CD4-positive, alpha-beta T cell treated with Interleukin-6 for 4 hours (primary cell): ENCODE results near the gene CCNG2.

ENCODE experiments used
- DNase-seq: peaks from one replicate; pipeline ENCODE4 v3.0.0-alpha.2; 2020; ENCODE audit warnings: mixed read lengths

The CCNG2 gene

DNA sequence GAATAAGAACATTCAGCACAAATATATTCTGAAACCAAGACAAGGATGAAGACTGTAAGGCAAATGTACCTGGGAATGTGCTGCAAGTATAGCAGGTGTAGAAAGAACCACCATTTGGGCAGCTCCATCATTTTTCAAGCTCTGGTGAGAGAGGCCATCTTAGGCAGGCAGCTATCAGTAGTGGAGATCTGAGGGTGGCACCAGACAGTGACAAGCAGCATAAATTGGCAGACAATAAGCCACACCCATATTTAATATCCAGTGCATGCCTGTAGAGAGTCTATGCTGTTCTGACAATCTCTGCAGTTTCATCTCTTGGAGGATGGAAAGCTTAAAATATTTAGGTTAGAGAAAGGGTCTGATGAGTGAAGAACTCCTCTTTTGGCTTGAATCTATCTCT, 22.5 kb downstream of the CCNG2 start:
- DNase-seq: no peak

DNA sequence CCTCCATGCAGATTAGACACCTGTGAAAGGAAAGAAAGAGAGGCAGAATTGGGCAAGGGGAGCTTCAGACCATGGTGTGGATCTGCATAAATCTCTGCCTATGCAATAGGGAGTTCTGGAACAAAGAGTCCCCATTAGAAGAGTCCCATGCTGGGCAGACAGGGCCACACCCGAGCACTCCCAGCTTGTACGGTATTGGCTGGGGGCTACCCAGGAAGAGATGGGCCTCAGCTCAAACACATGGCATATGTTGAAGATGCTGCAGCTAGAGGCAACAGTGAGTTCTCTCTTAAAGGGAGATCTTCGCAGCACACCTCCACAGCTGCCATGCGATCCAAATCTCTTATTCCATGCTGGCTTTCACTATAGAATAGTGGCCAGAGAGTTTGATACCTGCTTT, 24.7 kb downstream of the CCNG2 start:
- DNase-seq: no peak

DNA sequence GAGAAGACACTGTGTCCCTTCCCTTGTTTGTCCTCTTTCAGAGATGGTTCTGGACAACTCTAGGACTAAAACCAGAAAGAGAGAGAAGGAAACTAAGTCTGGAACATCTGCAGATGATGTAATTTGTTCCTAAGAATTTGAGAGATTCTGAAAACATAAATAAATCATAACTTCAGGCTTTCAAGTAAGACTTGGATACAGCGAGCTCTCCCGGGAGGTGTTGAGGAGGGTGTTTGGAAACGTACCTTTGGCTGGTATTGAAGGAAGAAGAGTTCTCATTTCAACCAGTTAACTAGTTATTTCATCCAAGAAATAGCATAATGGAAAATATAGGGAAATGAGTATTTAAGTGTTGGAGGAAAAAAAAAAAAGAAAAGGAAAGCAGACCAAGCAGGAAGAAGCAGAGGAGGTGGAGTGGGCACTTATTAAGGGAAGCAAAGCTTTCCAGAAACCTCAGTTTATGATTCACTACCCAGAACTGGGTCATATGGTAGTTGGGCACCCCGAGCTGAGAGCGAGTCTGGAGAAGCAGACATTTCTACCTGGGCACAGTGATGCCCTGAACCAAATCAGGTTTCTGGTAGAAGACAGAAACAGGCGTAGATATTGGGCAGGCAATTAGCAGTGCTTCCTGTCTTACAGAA, 26.9 kb downstream of the CCNG2 start:
- DNase-seq: no peak

DNA sequence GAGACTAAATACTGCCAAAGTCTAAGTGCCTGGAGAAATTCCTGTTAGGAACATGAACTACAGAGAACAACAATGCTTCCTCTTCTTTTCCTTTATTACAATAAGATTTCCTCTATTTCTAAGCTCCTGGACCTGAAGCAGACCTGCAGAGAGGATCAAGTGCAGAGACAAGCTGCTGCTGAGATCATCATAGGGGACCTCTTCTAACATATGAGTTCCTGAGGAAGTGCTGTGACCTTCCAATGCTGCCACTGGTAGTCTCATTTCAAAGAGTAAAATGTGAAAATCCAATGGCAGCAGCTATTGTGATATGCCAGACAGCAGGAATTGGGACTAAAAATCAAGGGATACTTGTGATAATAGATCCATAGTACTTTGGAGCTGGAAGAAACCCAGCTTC, 28.0 kb downstream of the CCNG2 start:
- no peak for DNase-seq

DNA sequence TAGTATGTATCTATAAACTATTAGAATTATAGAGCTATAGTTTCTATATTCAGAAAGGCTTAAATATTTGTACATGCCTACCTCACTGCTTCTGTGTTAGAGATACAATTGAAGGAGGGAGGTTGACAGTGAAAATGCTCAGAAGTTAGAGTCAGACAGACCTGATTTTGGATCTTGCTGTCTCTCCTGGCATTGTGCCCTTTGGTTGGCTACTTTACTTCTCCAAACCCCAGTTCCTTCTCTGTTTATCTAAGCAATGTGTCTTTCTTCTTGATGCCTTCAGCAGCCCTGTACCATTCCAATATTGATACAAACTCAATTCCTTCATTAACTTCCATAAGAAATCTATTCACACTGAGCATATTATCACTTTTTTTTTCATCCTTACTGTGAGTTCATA, 28.7 kb downstream of the CCNG2 start:
- no peak for DNase-seq

- no peak for DNase-seq
Observed at GRCh38 chr4:77187322-77187721, 30.3 kb downstream of the CCNG2 start.

DNA sequence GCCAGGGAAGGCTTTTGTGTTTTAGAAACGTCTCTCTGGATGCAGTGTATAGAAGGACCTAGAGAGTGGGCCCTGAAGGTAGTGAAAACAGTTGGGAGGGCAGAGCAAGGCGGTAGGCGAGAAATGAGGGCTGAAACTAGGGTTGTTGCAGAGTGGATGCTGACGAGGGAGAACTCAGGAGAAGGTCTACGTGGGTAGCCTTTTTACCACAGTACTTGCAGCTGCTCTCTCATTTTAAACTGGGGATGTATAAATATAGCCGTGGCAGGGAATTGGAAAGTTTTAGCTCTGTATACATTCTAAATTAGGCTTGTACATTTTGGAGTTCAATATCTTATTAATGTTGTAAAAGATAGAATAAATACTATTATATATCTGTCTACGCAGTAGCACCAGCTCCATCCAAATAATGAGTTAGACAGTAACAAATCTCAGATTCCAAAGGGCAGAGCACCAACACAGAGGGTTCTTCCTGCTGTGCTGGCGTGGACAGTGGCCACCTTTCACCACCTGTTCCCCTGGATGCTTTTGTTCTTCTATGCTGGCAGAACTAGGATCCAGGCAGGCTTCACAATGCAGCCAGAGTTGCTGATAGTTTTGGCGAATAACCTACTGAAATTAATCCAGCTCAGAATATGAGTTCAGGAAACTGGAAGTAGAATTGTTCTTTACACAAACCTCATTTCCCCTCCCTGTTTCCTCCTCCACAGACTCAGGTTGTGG, 31.7 kb downstream of the CCNG2 start:
- no peak for DNase-seq

DNA sequence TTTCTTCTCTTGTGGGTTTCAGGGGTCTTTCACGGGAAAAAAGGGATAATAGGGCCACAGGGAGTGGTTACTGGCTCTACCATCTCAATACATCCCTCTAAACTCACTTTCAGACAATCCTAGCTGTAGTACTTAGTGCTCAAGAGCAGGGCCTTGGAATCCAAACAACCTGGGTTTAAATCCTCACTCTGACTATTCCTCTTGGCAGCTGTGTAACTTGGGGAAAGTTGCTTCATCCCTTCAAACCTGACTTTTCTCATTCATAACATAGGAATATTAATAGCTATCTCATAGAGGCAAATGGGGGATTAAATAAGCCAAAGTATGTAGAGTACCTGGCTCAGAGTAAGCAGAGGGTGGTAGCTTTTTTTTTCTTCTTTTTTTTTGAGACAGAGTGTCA, 32.4 kb downstream of the CCNG2 start:
- DNase-seq: no peak

- no peak for DNase-seq
Observed at GRCh38 chr4:77190053-77190452, 33.0 kb downstream of the CCNG2 start.

DNA sequence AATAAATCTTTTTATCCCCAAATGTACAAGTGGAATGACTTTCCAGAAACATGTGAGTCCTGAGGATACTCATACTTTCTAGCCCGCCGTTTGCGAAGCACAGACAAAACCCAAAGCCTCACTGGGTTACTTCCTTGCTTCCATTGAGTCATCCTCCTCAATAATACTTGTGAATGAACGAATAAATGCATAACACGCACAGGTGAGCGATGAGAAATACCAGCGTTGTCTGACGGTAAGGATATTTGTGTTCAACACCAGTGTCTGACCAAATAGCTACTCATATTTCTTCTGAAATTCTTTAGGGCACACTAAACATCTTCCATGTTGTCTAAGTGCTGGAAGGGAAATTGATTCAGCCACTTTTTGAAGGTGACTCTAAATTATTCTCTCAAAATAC, 36.0 kb downstream of the CCNG2 start:
- no peak for DNase-seq

DNA sequence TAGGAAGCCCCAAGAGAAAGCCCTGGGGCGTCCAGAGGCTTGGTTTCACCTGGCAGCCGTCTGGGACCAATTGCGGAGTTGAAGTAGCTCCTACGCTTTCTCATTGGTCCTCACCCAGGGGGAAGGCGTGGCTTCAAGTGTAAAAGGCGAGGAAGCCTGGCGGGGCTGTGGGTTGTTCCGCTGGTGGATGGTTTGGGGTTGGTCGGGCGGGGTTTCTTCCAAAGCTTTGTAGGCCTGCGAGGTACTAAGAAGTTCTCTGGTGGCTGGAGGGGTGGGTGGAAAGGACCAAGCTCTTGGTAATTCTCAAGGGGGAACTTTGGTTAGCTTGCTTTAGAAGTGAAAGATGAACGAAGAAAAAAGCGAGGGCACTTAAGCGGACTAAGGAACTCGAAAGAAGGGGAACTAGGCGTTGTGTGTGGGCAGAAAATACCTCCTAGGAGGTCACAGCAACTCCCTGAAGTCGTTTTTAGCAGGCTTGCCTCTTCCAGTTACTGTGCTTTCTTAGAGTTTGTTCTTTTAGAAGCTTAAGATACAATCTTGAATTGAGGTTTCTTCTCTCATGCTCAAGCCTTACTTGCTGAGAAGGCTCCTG, 36.6 kb downstream of the CCNG2 start:
- DNase-seq: peak; percentile 85

- DNase-seq: no peak
Observed at GRCh38 chr4:77194366-77194765, 37.4 kb downstream of the CCNG2 start.

DNA sequence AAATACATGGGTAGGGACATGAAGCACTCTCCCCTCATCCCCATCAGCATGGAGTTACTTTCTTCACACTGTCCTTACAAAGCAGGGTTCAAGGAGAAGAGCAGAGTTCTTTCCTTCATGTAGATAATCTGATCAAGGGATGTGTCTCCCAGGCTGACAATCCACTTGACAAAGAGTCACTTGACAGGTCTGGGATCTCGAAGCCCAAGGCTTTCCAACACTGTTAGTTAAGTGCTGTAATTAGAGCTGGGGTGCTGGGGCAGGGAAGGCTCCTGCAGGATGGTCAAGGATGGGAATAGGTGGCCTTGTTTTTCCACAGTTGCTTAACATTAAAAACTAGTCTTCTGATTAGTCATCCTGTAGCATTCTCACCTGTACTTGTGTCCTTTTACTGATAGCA, 38.0 kb downstream of the CCNG2 start:
- DNase-seq: no peak

GRCh38 chr4:77196866-77197265, 39.9 kb downstream of the CCNG2 start:
- no peak for DNase-seq

DNA sequence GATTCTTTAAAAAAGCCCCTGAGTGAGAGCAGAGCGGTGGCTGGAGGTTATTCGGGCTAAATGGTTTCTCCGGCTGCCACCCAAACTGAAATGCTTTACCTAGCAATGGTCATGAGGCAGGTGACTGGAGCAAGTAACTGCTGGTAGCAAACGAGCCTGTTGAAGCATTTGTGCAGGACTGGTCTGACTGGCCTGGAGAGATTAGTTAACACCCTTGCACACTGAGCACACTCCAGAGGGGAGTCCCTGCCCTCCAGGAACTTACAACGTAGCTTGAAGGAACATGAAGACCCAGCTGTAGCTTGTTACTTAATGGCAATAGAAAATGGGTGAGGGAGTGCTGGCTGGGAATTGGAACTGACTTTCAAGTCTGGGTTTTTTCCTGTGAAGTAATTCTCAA, 40.4 kb downstream of the CCNG2 start:
- no peak for DNase-seq

DNA sequence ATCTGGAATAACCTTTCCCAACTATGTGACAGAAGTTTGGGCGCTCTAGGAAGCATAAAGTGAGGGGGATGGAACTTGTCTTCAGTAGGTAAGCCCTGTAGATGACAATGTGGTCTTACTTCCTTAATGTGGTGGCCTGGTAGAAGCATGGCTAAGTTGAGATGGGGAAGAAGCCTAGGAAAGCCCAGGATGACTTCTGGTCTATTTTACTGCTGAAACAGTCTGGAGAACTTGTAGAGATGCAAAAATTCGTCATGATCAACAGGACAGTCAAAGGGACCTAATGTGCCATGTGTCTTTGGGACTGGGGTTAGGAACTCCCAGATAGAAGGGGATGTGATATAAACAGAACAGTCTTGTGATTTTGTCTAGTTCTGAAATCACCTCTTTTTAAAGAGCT, 40.8 kb downstream of the CCNG2 start:
- DNase-seq: no peak

DNA sequence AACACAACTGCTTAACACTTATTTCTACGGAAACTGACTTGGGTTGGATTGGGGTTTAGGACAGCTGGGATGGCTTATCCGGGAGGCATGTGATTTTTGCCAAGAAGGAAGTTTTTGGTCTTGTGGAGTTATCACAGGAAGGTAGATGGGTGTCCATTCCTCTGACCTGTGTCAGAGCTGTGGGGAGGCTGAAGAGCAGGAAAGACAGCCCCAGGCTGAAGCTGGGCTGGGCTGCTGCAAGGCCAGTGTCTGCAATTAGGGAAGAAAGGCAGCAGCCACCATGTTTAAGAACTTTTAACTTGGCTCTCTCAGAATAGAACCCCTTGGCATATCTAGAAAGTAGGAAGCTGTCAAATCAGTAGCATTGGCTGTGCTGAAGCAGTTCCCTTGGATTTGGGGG, 42.3 kb downstream of the CCNG2 start:
- DNase-seq: no peak

- DNase-seq: no peak
Observed at GRCh38 chr4:77199701-77200100, 42.7 kb downstream of the CCNG2 start.

GRCh38 chr4:77201343-77201742, 44.3 kb downstream of the CCNG2 start:
- no peak for DNase-seq

DNA sequence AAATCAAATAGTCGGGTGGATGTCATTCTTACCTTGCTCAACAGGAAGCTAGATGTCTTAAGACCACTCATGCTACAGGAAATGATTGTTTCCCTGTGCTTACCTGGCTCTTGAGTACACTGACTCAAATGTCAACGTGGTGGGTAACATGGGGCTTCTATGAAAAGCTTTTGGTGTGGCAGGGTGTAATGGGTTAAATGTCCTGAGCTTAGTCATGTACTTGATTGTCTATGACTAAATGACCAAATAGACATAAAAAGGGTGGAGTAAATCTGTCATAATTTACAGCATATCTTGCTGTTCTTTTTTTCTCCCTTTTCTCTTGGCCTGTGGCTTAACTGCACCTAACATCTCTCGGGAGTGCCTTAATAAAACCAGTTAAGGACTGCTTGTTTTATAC, 44.9 kb downstream of the CCNG2 start:
- DNase-seq: no peak

- no peak for DNase-seq
Observed at GRCh38 chr4:77202491-77202890, 45.5 kb downstream of the CCNG2 start.

DNA sequence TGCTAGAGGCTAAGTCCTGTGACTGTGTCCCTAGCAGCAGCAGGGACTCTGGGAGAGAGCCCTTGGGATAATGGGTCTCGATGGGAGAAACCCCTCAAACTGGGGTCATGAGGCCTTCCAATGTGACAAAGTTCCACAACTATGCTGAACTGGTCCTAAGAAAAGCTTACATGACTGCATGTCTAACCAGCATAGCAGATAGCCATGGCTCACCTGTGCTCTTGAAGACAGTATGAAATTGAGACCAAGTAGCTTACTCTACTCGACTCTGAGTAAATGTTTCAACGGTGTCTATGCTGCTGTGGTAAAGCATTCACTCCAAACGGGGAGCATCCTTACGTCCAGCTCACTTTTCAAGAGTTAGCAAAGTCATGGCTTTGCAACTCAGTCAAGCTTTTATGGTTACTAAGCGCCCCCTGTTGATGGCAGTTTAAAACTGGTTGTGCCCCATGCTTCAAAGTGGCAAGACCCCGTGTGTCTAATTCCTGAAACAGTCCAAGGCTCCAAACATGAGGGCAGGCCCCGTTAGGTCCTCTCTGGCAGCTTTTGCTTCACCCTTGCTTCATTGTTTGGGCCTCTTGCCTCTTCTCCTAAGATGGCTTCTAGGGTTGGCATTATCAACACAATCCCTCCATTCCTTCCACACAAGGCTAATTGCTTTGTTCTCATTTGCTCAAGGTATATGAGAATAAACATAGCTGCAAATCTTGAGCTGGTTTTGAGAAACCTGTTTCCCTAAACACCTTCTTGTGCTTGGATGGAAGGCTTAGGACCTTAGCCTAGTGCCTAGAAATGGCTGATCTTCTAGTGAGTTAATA, 46.6 kb downstream of the CCNG2 start:
- DNase-seq: peak; percentile 78

GRCh38 chr4:77204621-77205020, 47.6 kb downstream of the CCNG2 start:
- DNase-seq: no peak

- DNase-seq: no peak
Observed at GRCh38 chr4:77209012-77209411, 52.0 kb downstream of the CCNG2 start.
